Tibial artery (tissue), 4 donors: Measurements from ENCODE around the gene SLC15A1.

Experiments used
- DNase-seq, 2 donors: peaks; one replicate each; pipeline ENCODE4 v3.0.0-alpha.2; 2019
- H3K27ac ChIP-seq, 2 donors: fragments of 200-600 bp; sonication (generic) in 1 of 2; 1 replicate in 1 of 2; 2 replicates in 1 of 2; pipeline ENCODE4 v1.5.1; 2018 to 2019; ENCODE audit warnings: mild to moderate bottlenecking in 1 of 2
- H3K27me3 ChIP-seq, 2 donors: fragments of 200-600 bp; sonication (generic) in 1 of 2; one replicate each; pipeline versions ENCODE4 v1.5.1 to v1.6.0; 2016 to 2019
- H3K36me3 ChIP-seq, 3 donors: fragments of 200-600 bp; sonication (generic) in 2 of 3; one replicate each; pipeline ENCODE4 v1.5.1; 2016 to 2019; ENCODE audit warnings: mild to moderate bottlenecking in 2 of 3
- H3K4me1 ChIP-seq, 4 donors: fragments of 200-600 bp; sonication (generic) in 2 of 4; 1 replicate in 3 of 4; 2 replicates in 1 of 4; pipeline ENCODE4 v1.5.1; 2016 to 2019
- H3K4me3 ChIP-seq, 2 donors: fragments of 200-600 bp; sonication (generic) in 1 of 2; 1 replicate in 1 of 2; 2 replicates in 1 of 2; pipeline ENCODE4 v1.5.1; 2018 to 2019; ENCODE audit warnings: mild to moderate bottlenecking in 2 of 2
- H3K9me3 ChIP-seq, 3 donors: fragments of 200-600 bp; sonication (generic) in 1 of 3; one replicate each; pipeline ENCODE4 v1.5.1; 2016 to 2019
- CTCF ChIP-seq, 2 experiments: fragments of 200-600 bp in 1 of 2; fragments of 450-650 bp in 1 of 2; IDR thresholded peaks; one replicate each; pipeline ENCODE4 v1.5.1; 2017 to 2019; ENCODE audit warnings: antibody characterized with exemption in 2 of 2, mild to moderate bottlenecking in 1 of 2, moderate library complexity in 1 of 2
- intact Hi-C: fragments of 100-400 bp; cut with DNase I; formaldehyde crosslinking; loops from one replicate; pipeline ENCODE4 v1.15.0; 2023; ENCODE audit warnings: low total_unique reads

SLC15A1 gene

GRCh38 chr13:98693756-98694155 is 58.7 kb downstream of the SLC15A1 start:
- H3K9me3 ChIP-seq, result no peaks in the 10 kb centered on the region
- no peaks in the 10 kb centered on the region for H3K4me1 ChIP-seq
- DNase-seq, result no peak
- H3K27me3 ChIP-seq, result no peaks in the 10 kb centered on the region
- no peak for TF ChIP-seq CTCF (IDR thresholded peaks at IDR 0.05)
- H3K4me3 ChIP-seq, result no peak overlapping the region
- no peaks in the 10 kb centered on the region for H3K36me3 ChIP-seq
- intact Hi-C loops, result no loop called here
- no peak overlapping the region for H3K27ac ChIP-seq

- no peak overlapping the region for H3K4me3 ChIP-seq
- H3K36me3 ChIP-seq, result no peaks in the 10 kb centered on the region
- no peak for DNase-seq
- intact Hi-C loops, result no loop called here
- no peak overlapping the region for H3K27ac ChIP-seq
- H3K27me3 ChIP-seq, result no peaks in the 10 kb centered on the region
- H3K9me3 ChIP-seq, result no peaks in the 10 kb centered on the region
- no peaks in the 10 kb centered on the region for H3K4me1 ChIP-seq
- no peak for TF ChIP-seq CTCF (IDR thresholded peaks at IDR 0.05)
Measured at GRCh38 chr13:98691360-98691759, 61.1 kb downstream of the SLC15A1 start.

GRCh38 chr13:98690348-98691022 is 62.0 kb downstream of the SLC15A1 start:
- intact Hi-C loops, result no loop called here
- Histone ChIP-seq H3K4me1 (no peaks in the 10 kb centered on the region), H3K4me3 (no peak overlapping the region), H3K36me3 (no peaks in the 10 kb centered on the region), H3K9me3 (no peaks in the 10 kb centered on the region), H3K27me3 (no peaks in the 10 kb centered on the region), H3K27ac (no peak overlapping the region)
- no peak for TF ChIP-seq CTCF (IDR thresholded peaks at IDR 0.05)
- DNase-seq, result no peak

- Histone ChIP-seq H3K27me3 (no peaks in the 10 kb centered on the region), H3K9me3 (no peaks in the 10 kb centered on the region), H3K4me1 (no peaks in the 10 kb centered on the region), H3K36me3 (no peaks in the 10 kb centered on the region), H3K4me3 (no peak overlapping the region), H3K27ac (no peak overlapping the region)
- intact Hi-C loops, result loop anchor here (10.0 kb wide), 1 partner anchor 835 kb away; no protein-coding TSS in a partner anchor
- TF ChIP-seq CTCF (IDR thresholded peaks at IDR 0.05), result no peak
- no peak for DNase-seq
Measured at GRCh38 chr13:98689347-98689968, 63.0 kb downstream of the SLC15A1 start.

- no peak overlapping the region for H3K4me3 ChIP-seq
- no peak for TF ChIP-seq CTCF (IDR thresholded peaks at IDR 0.05)
- H3K27ac ChIP-seq, result no peak overlapping the region
- DNase-seq, result no peak
- H3K9me3 ChIP-seq, result no peaks in the 10 kb centered on the region
- intact Hi-C loops, result loop anchor here (10.0 kb wide), 1 partner anchor 834 kb away; no protein-coding TSS in a partner anchor
- H3K27me3 ChIP-seq, result no peaks in the 10 kb centered on the region
- no peaks in the 10 kb centered on the region for H3K36me3 ChIP-seq
- no peaks in the 10 kb centered on the region for H3K4me1 ChIP-seq
Measured at GRCh38 chr13:98688373-98688772, 64.1 kb downstream of the SLC15A1 start.
